HL-60 (cell line): ENCODE results near the gene IZUMO2.

ENCODE experiments used
- DNase-seq, 2 experiments: peaks; one replicate each; pipeline ENCODE4 v3.0.0-alpha.2; 2010 to 2020; ENCODE audit warnings: low read depth in 1 of 2, low spot score in 1 of 2
- H3K27ac ChIP-seq: fragments of 250-450 bp; sonication (Bioruptor Pico); replicated peaks from 2 replicates; pipeline ENCODE4 v1.5.1; 2020; ENCODE audit warnings: mild to moderate bottlenecking, moderate library complexity
- H3K27me3 ChIP-seq: fragments of 250-450 bp; sonication (Bioruptor Pico); 2 replicates; pipeline ENCODE4 v1.5.1; 2021; ENCODE audit warnings: mild to moderate bottlenecking, moderate library complexity; ENCODE audit not compliant: insufficient read depth, poor library complexity, severe bottlenecking
- H3K4me3 ChIP-seq: replicated peaks from 2 replicates; pipeline ENCODE4 v1.5.1; 2011; ENCODE audit warnings: mild to moderate bottlenecking, control low read depth, low read length; ENCODE audit not compliant: insufficient read depth
- GABPA ChIP-seq: IDR thresholded peaks from 2 replicates; pipeline ENCODE4 v1.6.1; 2012; ENCODE audit warnings: low read depth
- POLR2AphosphoS5 ChIP-seq: IDR thresholded peaks from 2 replicates; pipeline ENCODE4 v1.6.1; 2012; ENCODE audit warnings: low read depth
- SPI1 ChIP-seq: IDR thresholded peaks from 2 replicates; pipeline ENCODE4 v1.6.1; 2012; ENCODE audit warnings: low read depth, mild to moderate bottlenecking, borderline replicate concordance
- TF ChIP-seq, protein P1 (sequence below): IDR thresholded peaks from one replicate; pipeline ENCODE4 v1.5.1; 2011; ENCODE audit warnings: low read length, control low read depth, inconsistent platforms; ENCODE audit not compliant: insufficient read depth
- TF ChIP-seq, protein P2 (sequence below): IDR thresholded peaks from 2 replicates; pipeline ENCODE4 v1.6.1; 2012; ENCODE audit warnings: low read depth; ENCODE audit not compliant: insufficient replicate concordance

IZUMO2 gene

DNA sequence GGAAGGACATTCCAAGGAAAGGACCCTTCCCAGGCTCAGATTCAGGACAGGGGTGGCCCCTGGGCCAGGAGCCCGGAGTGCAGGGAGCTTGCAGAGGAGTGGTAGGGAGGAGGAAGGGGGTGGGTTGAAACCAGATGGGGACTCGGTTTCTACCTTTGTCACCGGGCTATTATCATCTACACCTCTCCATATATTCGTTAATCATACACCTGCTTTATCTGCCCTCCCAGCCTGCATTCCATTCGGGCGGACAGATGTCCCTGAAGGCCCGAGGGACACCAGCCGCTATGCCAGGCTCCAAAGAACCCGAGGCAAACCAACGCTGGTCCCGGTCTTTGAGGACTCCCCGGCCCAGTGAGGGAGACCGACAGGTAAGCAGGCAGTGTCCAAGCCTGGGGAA, 24.9 kb upstream of the IZUMO2 start:
- H3K4me3 ChIP-seq = no peak overlapping the region
- DNase-seq = no peak
- TF ChIP-seq GABPA (no peak), SPI1 (no peak), POLR2AphosphoS5 (no peak)
- TF ChIP-seq, protein P1, sequence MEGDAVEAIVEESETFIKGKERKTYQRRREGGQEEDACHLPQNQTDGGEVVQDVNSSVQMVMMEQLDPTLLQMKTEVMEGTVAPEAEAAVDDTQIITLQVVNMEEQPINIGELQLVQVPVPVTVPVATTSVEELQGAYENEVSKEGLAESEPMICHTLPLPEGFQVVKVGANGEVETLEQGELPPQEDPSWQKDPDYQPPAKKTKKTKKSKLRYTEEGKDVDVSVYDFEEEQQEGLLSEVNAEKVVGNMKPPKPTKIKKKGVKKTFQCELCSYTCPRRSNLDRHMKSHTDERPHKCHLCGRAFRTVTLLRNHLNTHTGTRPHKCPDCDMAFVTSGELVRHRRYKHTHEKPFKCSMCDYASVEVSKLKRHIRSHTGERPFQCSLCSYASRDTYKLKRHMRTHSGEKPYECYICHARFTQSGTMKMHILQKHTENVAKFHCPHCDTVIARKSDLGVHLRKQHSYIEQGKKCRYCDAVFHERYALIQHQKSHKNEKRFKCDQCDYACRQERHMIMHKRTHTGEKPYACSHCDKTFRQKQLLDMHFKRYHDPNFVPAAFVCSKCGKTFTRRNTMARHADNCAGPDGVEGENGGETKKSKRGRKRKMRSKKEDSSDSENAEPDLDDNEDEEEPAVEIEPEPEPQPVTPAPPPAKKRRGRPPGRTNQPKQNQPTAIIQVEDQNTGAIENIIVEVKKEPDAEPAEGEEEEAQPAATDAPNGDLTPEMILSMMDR = no peak
- TF ChIP-seq, protein P2, sequence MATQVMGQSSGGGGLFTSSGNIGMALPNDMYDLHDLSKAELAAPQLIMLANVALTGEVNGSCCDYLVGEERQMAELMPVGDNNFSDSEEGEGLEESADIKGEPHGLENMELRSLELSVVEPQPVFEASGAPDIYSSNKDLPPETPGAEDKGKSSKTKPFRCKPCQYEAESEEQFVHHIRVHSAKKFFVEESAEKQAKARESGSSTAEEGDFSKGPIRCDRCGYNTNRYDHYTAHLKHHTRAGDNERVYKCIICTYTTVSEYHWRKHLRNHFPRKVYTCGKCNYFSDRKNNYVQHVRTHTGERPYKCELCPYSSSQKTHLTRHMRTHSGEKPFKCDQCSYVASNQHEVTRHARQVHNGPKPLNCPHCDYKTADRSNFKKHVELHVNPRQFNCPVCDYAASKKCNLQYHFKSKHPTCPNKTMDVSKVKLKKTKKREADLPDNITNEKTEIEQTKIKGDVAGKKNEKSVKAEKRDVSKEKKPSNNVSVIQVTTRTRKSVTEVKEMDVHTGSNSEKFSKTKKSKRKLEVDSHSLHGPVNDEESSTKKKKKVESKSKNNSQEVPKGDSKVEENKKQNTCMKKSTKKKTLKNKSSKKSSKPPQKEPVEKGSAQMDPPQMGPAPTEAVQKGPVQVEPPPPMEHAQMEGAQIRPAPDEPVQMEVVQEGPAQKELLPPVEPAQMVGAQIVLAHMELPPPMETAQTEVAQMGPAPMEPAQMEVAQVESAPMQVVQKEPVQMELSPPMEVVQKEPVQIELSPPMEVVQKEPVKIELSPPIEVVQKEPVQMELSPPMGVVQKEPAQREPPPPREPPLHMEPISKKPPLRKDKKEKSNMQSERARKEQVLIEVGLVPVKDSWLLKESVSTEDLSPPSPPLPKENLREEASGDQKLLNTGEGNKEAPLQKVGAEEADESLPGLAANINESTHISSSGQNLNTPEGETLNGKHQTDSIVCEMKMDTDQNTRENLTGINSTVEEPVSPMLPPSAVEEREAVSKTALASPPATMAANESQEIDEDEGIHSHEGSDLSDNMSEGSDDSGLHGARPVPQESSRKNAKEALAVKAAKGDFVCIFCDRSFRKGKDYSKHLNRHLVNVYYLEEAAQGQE = no peak
- H3K27me3 ChIP-seq = no peaks in the 10 kb centered on the region
- H3K27ac ChIP-seq = no peak overlapping the region

DNA sequence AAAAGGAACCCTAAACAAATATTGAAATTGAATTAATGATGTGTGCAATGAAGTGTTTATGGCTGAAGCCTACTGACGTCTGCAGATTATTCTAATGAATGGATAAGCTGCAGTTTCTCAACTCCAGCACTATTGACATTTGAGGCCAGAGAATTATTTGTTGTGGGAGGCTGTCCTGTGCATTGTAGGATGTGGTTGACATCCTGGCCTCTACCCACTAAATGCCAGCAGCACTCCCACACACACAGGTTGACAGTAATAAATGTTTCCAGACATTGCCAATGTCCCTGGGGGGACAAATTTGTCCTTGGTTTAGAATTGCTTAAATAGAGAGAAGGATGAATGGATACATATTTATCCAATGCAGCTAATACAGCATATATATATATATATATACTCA, 21.1 kb upstream of the IZUMO2 start:
- H3K4me3 ChIP-seq = no peak overlapping the region
- H3K27me3 ChIP-seq = no peaks in the 10 kb centered on the region
- no peak for DNase-seq
- no peak for TF ChIP-seq POLR2AphosphoS5
- TF ChIP-seq, protein P2 = no peak
- TF ChIP-seq, protein P1 = no peak
- TF ChIP-seq GABPA = no peak
- TF ChIP-seq SPI1 = no peak
- no peak overlapping the region for H3K27ac ChIP-seq

DNA sequence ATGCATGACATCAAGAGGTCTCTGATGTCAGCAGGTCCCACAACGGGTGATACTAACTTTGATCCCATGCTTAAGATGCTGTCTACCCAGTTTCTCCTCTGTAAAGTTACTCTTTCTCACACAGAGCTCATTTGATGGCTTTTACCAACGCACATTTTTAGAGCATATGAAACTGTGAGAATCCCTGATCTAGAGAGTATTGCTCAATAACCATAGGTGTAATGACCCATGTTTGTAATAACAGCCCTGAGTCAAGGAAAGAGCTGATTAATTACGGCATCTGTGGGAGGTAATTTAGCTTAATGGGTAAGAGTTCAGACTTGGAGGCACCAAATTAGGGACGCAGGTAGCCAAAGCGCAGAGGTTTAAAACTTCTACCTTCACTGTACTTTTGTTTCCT, 18.0 kb upstream of the IZUMO2 start:
- TF ChIP-seq POLR2AphosphoS5 (no peak), SPI1 (no peak), GABPA (no peak)
- TF ChIP-seq, protein P2 = no peak
- TF ChIP-seq, protein P1 = no peak
- H3K27me3 ChIP-seq = no peaks in the 10 kb centered on the region
- DNase-seq = no peak
- no peak overlapping the region for H3K4me3 ChIP-seq
- H3K27ac ChIP-seq = no peak overlapping the region
